Subcutaneous adipose tissue (tissue), 4 donors: ENCODE results near the gene GMIP. TPM values are rescaled to one million over a fixed set of nuclear protein-coding genes. Genes with fewer than 3 reads are reported as not detected.

Experiments used
- total RNA-seq, 4 donors: library from RNA; depleted of rRNA; stranded (reverse); fragments of >200 nt; gene quantifications; one replicate each; pipeline ENCODE4 v1.1.0, GENCODE V29; 2016
- TF ChIP-seq, protein P1 (sequence below): fragments of 450-650 bp; IDR thresholded peaks from one replicate; pipeline ENCODE4 v1.5.1; 2016; ENCODE audit warnings: low read depth, mild to moderate bottlenecking, control low read depth, antibody characterized with exemption, moderate library complexity

Gene GMIP
- total RNA-seq, 4 donors from 2014 or later, result 5.2 to 18.9 (median 16.5) TPM

DNA sequence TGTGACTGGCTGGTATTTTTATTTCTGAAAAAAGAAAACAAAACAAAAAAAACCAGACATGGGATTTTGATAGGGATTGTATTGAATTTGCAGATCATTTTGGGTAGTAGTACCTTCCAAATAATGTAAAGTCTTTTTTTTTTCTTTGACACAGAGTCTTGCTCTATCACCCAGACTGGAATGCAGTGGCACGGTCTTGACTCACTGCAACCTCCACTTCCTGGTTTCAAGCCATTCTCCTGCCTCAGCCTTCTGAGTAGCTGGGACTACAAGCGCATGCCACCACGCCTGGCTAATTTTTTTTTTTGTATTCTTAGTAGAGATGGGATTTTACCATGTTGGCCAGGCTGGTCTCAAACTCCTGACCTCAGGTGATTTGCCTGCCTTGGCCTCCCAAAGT, 29.4 kb upstream of the GMIP start:
- TF ChIP-seq, protein P1, sequence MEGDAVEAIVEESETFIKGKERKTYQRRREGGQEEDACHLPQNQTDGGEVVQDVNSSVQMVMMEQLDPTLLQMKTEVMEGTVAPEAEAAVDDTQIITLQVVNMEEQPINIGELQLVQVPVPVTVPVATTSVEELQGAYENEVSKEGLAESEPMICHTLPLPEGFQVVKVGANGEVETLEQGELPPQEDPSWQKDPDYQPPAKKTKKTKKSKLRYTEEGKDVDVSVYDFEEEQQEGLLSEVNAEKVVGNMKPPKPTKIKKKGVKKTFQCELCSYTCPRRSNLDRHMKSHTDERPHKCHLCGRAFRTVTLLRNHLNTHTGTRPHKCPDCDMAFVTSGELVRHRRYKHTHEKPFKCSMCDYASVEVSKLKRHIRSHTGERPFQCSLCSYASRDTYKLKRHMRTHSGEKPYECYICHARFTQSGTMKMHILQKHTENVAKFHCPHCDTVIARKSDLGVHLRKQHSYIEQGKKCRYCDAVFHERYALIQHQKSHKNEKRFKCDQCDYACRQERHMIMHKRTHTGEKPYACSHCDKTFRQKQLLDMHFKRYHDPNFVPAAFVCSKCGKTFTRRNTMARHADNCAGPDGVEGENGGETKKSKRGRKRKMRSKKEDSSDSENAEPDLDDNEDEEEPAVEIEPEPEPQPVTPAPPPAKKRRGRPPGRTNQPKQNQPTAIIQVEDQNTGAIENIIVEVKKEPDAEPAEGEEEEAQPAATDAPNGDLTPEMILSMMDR, result no peak

DNA sequence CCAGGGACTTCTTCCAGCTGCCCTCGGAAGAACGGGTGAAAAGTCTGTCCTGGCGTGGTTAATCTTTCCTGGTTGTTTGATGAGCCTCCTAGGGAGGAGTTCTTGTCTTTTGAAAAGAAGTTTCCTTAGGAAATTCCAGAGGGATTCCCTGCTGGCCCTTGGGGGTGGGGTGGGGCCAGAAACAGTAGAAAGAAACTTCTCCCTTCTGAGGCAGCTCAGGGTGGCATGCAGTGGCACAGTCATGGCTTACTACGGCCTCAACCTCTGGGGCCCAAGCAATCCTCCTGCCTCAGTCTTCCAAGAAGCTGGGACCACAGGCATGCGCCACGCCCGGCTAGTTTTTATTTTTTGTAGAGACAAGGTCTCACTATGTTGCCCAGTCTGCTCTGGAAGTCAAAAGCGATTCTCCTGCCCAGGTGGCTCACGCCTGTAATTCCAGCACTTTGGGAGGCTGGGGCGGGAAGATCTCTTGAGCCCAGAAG, 26.7 kb upstream of the GMIP start:
- TF ChIP-seq, protein P1, result no peak

DNA sequence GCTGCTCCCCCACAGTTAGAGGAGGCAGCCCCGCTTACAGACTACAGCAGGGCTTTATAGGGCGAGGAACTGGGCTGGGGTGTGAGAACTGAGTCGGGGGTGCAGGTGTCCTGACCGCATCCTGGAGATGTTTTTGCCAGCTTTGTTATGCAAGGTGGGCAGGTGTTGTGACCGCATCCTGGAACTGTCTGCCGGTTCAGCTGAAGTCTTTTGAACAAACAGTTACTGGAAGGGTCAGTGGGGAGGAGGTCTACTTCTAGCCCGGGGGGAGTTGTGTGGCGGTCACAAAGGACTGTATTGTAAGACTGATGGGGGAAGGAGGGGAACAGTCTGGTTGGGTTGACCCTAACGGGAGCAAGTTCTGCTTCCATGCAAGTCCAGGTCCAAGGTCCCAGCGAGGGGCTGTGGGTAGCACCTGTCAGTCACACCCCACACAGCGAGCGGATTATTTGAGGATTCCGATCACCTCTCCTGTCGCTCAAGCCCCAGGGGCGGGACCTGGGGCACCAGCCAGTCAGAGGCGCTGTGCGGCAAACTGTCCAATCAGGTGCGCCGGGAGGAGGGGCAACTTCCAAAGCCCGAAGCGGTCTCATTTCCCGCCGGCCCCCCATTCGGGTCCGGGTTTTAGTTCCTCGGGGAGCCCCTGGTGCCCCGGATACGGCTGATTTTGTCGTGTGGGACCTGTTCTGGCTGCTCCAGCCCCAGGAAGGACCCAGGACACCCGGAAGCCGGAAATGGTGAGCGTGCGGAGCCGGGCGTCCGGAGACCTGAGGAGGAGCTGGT, 25.0 kb upstream of the GMIP start, which contains the start of gene ZNF101:
ZNF101 (plus strand) TSS at position 610 of the 783 bp plus-strand sequence; CDS start at position 735, 125 bp downstream.
- TF ChIP-seq, protein P1, result no peak

DNA sequence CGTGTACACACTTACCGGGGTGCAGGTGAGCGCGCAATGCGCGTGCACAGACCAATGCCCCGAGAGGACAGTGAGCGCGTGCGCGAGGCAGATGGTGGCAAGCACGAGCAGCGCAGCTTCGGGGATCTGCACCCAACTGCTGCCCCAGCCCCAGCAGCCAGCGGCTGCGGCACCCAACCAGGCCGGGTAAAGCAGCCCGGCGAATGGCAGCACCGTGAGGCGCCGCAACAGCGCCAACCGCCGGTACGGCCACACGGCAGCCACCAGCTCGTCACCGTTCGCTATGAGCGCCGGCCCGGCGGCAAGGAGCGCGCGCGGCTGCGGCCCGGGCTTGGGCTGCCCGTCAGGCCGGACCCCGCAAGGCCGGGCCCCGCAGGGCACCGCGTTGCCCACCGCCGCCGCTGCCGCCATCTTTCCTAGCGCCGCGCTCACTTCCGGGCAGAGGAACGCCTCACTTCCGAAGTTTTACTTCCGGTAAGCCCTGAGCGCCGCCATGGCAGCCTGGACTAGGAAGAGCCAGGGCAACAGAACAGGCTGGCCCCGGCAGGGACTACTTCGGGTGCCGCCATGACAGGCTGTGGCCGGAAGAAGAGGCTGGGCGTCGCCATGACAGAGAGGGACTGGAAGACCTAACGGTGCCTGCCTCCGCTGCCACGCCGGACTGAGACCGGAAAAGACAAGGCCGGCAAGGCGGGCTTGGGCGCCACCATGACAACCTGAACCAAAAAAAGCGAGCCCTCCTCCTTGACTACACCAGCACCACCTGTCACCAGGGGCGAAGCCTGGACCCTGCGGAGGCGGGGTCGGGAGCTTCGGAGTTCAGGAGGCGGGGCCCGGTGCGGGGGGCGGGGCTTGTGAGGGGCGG, 20.0 kb upstream of the GMIP start, which contains the start of gene ATP13A1:
ATP13A1 (minus strand) TSS at position 421 of the 865 bp plus-strand sequence; CDS start at position 411, 10 bp downstream.
- TF ChIP-seq, protein P1, result no peak

DNA sequence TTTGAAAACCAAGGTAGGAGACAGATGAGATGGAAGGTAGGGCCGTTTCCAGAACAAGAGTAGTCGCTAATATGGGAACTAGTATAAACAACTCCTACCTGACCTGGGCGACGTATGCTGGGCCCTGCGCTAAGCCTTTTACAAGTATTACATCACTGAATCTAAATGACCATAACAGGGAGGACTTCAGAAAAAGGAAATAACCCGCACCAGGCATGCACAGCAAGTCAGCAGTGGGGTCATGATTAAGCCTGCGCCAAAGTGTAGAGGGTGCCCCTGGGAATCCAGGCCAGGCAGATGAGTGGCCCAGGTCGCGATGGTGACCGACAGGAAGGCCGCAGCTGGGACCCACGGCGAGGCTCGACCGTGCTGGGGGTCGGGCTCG, 19.4 kb upstream of the GMIP start:
- TF ChIP-seq, protein P1, result no peak

DNA sequence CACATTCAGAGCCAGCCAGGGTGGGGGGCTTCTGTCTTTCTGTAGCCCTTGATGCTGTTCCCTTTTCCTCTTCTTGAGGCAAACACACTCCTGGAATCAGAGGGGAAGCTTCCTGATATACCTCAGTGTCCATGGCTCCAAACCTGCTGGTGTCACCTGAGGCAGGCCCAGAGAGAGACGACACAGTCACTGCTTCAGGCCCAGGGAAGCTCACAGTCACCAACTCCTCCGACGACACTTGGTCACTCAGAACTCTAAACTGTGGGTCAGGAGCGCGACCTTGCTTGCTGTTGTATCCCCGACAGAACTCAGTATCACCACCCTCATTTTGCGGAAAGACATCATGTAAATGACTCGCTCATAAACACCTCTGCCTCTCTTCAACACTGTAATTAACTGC, 18.9 kb upstream of the GMIP start:
- TF ChIP-seq, protein P1, result no peak
